ENCODE data around the gene SPOPL. TPM values are rescaled to one million over a fixed set of nuclear protein-coding genes. Genes with fewer than 3 reads are reported as not detected.

SPOPL gene
- total RNA-seq, 1 experiment from 2014 or later = 13.6 TPM

DNA sequence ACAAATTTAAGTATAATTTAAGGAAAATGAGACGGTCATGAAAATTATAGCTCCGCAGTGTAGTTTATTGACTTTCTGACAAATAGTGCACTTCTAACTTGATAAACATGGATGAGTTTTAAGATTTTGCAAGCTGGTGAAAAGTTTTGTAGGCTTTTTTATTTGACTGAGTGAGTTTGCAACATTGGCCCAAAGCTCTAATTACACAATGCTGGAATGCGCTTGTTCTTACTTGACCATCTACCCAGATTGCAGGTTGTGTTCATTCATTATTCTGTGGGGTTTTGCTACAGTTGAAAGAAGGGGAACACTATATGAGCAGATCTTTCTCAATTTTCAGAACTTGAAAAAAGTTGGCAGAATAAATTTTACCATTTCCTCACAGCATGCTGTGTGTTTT lies 13.5 kb downstream of the SPOPL start:
- DNase-seq = no peak
- Histone ChIP-seq H3K9me3 (ENCODE audit: control insufficient read depth, low read depth, low read length) (no peaks in the 10 kb centered on the region), H3K79me2 (ENCODE audit: insufficient read depth, low read length) (peaks cover 15% of the 10 kb centered on the region; the same call in 1 of the 2 replicates), H3K27me3 (ENCODE audit: insufficient read depth, low read length) (no peaks in the 10 kb centered on the region), H3K23ac (ENCODE audit: insufficient read length, low read depth, low read length) (no peak overlapping the region), H2AK5ac (ENCODE audit: insufficient read length, low read length) (no peak overlapping the region), H2AFZ (ENCODE audit: low read length) (no peak overlapping the region), H3K56ac (ENCODE audit: insufficient read length, low read depth, low read length) (no peak overlapping the region), H3K9ac (ENCODE audit: extremely low read depth, insufficient read length, low read length) (no peak overlapping the region), H3K4me2 (ENCODE audit: insufficient read depth, insufficient read length, low read length) (no peak overlapping the region), H4K91ac (ENCODE audit: insufficient read length, low read depth, low read length) (no peak overlapping the region), H2BK20ac (ENCODE audit: low read depth, low read length, poor library complexity, severe bottlenecking) (no peak overlapping the region), H3K4ac (ENCODE audit: low read depth, low read length) (no peak overlapping the region), H2BK12ac (ENCODE audit: insufficient read length, low read depth, low read length) (no peak overlapping the region), H2BK5ac (ENCODE audit: insufficient read length, low read length) (no peak overlapping the region), H4K20me1 (ENCODE audit: control insufficient read depth, insufficient read depth, insufficient read length) (no peaks in the 10 kb centered on the region), H3K4me1 (ENCODE audit: insufficient read depth, low read length) (peaks cover 3% of the 10 kb centered on the region; the same call in 1 of the 2 replicates), H4K8ac (replicated peaks; ENCODE audit: insufficient read length, low read depth, low read length) (no peak overlapping the region), H2BK15ac (ENCODE audit: low read depth, low read length) (no peak overlapping the region), H3K23me2 (ENCODE audit: insufficient read length, low read depth, low read length, poor library complexity, severe bottlenecking) (no peaks in the 10 kb centered on the region), H3K18ac (ENCODE audit: insufficient read length, low read depth, low read length) (no peak overlapping the region), H3K14ac (ENCODE audit: insufficient read depth, low read length) (no peak overlapping the region), H3T11ph (ENCODE audit: low read length) (no peak overlapping the region), H2BK120ac (ENCODE audit: low read depth, low read length, poor library complexity, severe bottlenecking) (no peak overlapping the region), H3K79me1 (ENCODE audit: insufficient read depth, low read depth, low read length, poor library complexity, severe bottlenecking) (no peaks in the 10 kb centered on the region), H3K27ac (ENCODE audit: insufficient read length, low read depth, low read length) (no peak overlapping the region), H4K5ac (ENCODE audit: insufficient read length, low read depth, low read length) (no peak overlapping the region)
- TF ChIP-seq, protein P1, sequence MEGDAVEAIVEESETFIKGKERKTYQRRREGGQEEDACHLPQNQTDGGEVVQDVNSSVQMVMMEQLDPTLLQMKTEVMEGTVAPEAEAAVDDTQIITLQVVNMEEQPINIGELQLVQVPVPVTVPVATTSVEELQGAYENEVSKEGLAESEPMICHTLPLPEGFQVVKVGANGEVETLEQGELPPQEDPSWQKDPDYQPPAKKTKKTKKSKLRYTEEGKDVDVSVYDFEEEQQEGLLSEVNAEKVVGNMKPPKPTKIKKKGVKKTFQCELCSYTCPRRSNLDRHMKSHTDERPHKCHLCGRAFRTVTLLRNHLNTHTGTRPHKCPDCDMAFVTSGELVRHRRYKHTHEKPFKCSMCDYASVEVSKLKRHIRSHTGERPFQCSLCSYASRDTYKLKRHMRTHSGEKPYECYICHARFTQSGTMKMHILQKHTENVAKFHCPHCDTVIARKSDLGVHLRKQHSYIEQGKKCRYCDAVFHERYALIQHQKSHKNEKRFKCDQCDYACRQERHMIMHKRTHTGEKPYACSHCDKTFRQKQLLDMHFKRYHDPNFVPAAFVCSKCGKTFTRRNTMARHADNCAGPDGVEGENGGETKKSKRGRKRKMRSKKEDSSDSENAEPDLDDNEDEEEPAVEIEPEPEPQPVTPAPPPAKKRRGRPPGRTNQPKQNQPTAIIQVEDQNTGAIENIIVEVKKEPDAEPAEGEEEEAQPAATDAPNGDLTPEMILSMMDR (conservative IDR thresholded peaks at IDR 0.05) = no peak
- no peaks in the 10 kb centered on the region for H3K27me3 Mint-ChIP-seq (ENCODE audit: low read depth)
- H3K9me3 Mint-ChIP-seq = no peaks in the 10 kb centered on the region; a peak in 1 of 5 replicates
- H3K4me1 Mint-ChIP-seq = peaks cover 26 to 28% of the 10 kb centered on the region in 2 experiments
- H3K27ac Mint-ChIP-seq = no peak overlapping the region
- H3K36me3 Mint-ChIP-seq (ENCODE audit: insufficient read depth in 1 of 3, low read depth in 3 of 3) = peaks cover 4 to 6% (median 5%) of the 10 kb centered on the region in 3 experiments; a peak in 6 of 7 replicates
- WGBS (ENCODE audit: extremely low coverage, insufficient read length, low lambda C conversion rate) = no CpG with 5 or more reads among the region's 3 CpGs
- no peak overlapping the region for H3K4me3 Mint-ChIP-seq
